Activated T-cell treated with anti-CD3 and anti-CD28 coated beads, Interleukin-2, amount 50 U/mL, for 24 hours (primary cell): ENCODE data around the gene EME2.
"Not testable (repeated sequence)": the region's sequence is repeated elsewhere in the genome, so short reads cannot be mapped to it uniquely, and the experiment has no call there.

Experiments
- DNase-seq: peaks from one replicate; pipeline ENCODE4 v3.0.0-alpha.2; 2020
- H3K27ac Mint-ChIP-seq: 2 replicates; pipeline ENCODE4 v1.8.0; 2020; ENCODE audit warnings: mild to moderate bottlenecking, mixed read lengths
- H3K27me3 Mint-ChIP-seq: 2 replicates; pipeline ENCODE4 v1.8.0; 2020; ENCODE audit warnings: mixed read lengths
- H3K36me3 Mint-ChIP-seq: 2 replicates; pipeline ENCODE4 v1.8.0; 2020; ENCODE audit warnings: low read depth, mixed read lengths
- H3K4me1 Mint-ChIP-seq: 2 replicates; pipeline ENCODE4 v1.8.0; 2020; ENCODE audit warnings: low read depth, mixed read lengths
- H3K4me3 Mint-ChIP-seq: 2 replicates; pipeline ENCODE4 v1.8.0; 2020; ENCODE audit warnings: mild to moderate bottlenecking, moderate library complexity, mixed read lengths
- H3K9me3 Mint-ChIP-seq: 2 replicates; pipeline ENCODE4 v1.8.0; 2020; ENCODE audit warnings: mixed read lengths

The EME2 gene

GRCh38 chr16:1772362-1772907 is at the start of gene EME2:
Gene EME2, plus strand, starts transcription at chr16:1772810. Its CDS starts 418 bp downstream, at chr16:1773228.
- Mint-ChIP-seq H3K4me3 (peak within 1 kb of the TSS; percentile 96), H3K27me3 (no peaks in the 10 kb centered on the region), H3K27ac (peak within 1 kb of the TSS; percentile 99), H3K9me3 (no peaks in the 10 kb centered on the region), H3K4me1 (peaks cover 20% of the 10 kb centered on the region), H3K36me3 (peaks cover 64% of the 10 kb centered on the region)
- peak; percentile 79 for DNase-seq

- no peaks in the 10 kb centered on the region for H3K27me3 Mint-ChIP-seq
- peak overlapping the region; percentile 26 for H3K27ac Mint-ChIP-seq
- H3K9me3 Mint-ChIP-seq, result no peaks in the 10 kb centered on the region
- no peak for DNase-seq
- no peak overlapping the region for H3K4me3 Mint-ChIP-seq
- H3K4me1 Mint-ChIP-seq, result peaks cover 41% of the 10 kb centered on the region
- H3K36me3 Mint-ChIP-seq, result peaks cover 35% of the 10 kb centered on the region
Observed at GRCh38 chr16:1723450-1724147, 49.0 kb upstream of the EME2 start.

GRCh38 chr16:1724491-1724890 is 48.1 kb upstream of the EME2 start:
- peaks cover 34% of the 10 kb centered on the region for H3K4me1 Mint-ChIP-seq
- no peaks in the 10 kb centered on the region for H3K27me3 Mint-ChIP-seq
- peaks cover 44% of the 10 kb centered on the region for H3K36me3 Mint-ChIP-seq
- DNase-seq, result no peak
- no peak overlapping the region for H3K27ac Mint-ChIP-seq
- H3K9me3 Mint-ChIP-seq, result no peaks in the 10 kb centered on the region
- no peak overlapping the region for H3K4me3 Mint-ChIP-seq

- H3K4me1 Mint-ChIP-seq, result peaks cover 21% of the 10 kb centered on the region
- H3K36me3 Mint-ChIP-seq, result peaks cover 52% of the 10 kb centered on the region
- no peaks in the 10 kb centered on the region for H3K9me3 Mint-ChIP-seq
- DNase-seq, result no peak
- no peaks in the 10 kb centered on the region for H3K27me3 Mint-ChIP-seq
- H3K4me3 Mint-ChIP-seq, result no peak overlapping the region
- H3K27ac Mint-ChIP-seq, result peak overlapping the region; percentile 27
Observed at GRCh38 chr16:1726661-1727502, 45.7 kb upstream of the EME2 start.

- Mint-ChIP-seq H3K27ac (no peak overlapping the region), H3K36me3 (peaks cover 61% of the 10 kb centered on the region), H3K4me3 (no peak overlapping the region), H3K9me3 (no peaks in the 10 kb centered on the region), H3K4me1 (peaks cover 10% of the 10 kb centered on the region), H3K27me3 (no peaks in the 10 kb centered on the region)
- DNase-seq, result no peak
Observed at GRCh38 chr16:1727651-1728624, 44.7 kb upstream of the EME2 start.

- no peak overlapping the region for H3K27ac Mint-ChIP-seq
Observed at GRCh38 chr16:1729026-1729425, 43.6 kb upstream of the EME2 start.

GRCh38 chr16:1729445-1729844 is 43.2 kb upstream of the EME2 start:
- Mint-ChIP-seq H3K27ac (no peak overlapping the region), H3K4me3 (no peak overlapping the region), H3K4me1 (no peaks in the 10 kb centered on the region), H3K27me3 (no peaks in the 10 kb centered on the region), H3K36me3 (peaks cover 68% of the 10 kb centered on the region), H3K9me3 (no peaks in the 10 kb centered on the region)
- no peak for DNase-seq

More at GRCh38 chr16:1729026-1729425, 43.6 kb upstream of the EME2 start:
- no peak for DNase-seq
- Mint-ChIP-seq H3K27me3 (no peaks in the 10 kb centered on the region), H3K4me1 (no peaks in the 10 kb centered on the region), H3K9me3 (no peaks in the 10 kb centered on the region), H3K36me3 (peaks cover 69% of the 10 kb centered on the region), H3K4me3 (no peak overlapping the region)

GRCh38 chr16:1731073-1731472 is 41.5 kb upstream of the EME2 start:
- DNase-seq, result no peak
- H3K27ac Mint-ChIP-seq, result no peak overlapping the region
- H3K9me3 Mint-ChIP-seq, result no peaks in the 10 kb centered on the region
- peaks cover 61% of the 10 kb centered on the region for H3K36me3 Mint-ChIP-seq
- no peaks in the 10 kb centered on the region for H3K27me3 Mint-ChIP-seq
- H3K4me1 Mint-ChIP-seq, result no peaks in the 10 kb centered on the region
- H3K4me3 Mint-ChIP-seq, result no peak overlapping the region

GRCh38 chr16:1731603-1732002 is 41.0 kb upstream of the EME2 start:
- Mint-ChIP-seq H3K27me3 (no peaks in the 10 kb centered on the region), H3K9me3 (no peaks in the 10 kb centered on the region), H3K27ac (no peak overlapping the region), H3K4me3 (no peak overlapping the region), H3K4me1 (no peaks in the 10 kb centered on the region), H3K36me3 (peaks cover 57% of the 10 kb centered on the region)
- no peak for DNase-seq

GRCh38 chr16:1732071-1732470 is 40.5 kb upstream of the EME2 start:
- Mint-ChIP-seq H3K27ac (peak overlapping the region; percentile 63), H3K4me1 (no peaks in the 10 kb centered on the region), H3K36me3 (peaks cover 54% of the 10 kb centered on the region), H3K4me3 (no peak overlapping the region), H3K27me3 (no peaks in the 10 kb centered on the region), H3K9me3 (no peaks in the 10 kb centered on the region)
- no peak for DNase-seq

GRCh38 chr16:1732551-1732987 is 40.0 kb upstream of the EME2 start:
- not testable (repeated sequence) for H3K9me3 Mint-ChIP-seq, DNase-seq, H3K4me1 Mint-ChIP-seq, H3K27me3 Mint-ChIP-seq, H3K4me3 Mint-ChIP-seq, H3K27ac Mint-ChIP-seq
- peaks cover 49% of the 10 kb centered on the region for H3K36me3 Mint-ChIP-seq

- Mint-ChIP-seq H3K4me1 (no peaks in the 10 kb centered on the region), H3K27me3 (no peaks in the 10 kb centered on the region), H3K27ac (no peak overlapping the region), H3K36me3 (peaks cover 34% of the 10 kb centered on the region), H3K4me3 (no peak overlapping the region), H3K9me3 (no peaks in the 10 kb centered on the region)
- DNase-seq, result no peak
Observed at GRCh38 chr16:1734123-1734522, 38.5 kb upstream of the EME2 start.

GRCh38 chr16:1734816-1735215 is 37.8 kb upstream of the EME2 start:
- Mint-ChIP-seq H3K27ac (no peak overlapping the region), H3K9me3 (no peaks in the 10 kb centered on the region), H3K36me3 (peaks cover 27% of the 10 kb centered on the region), H3K4me1 (no peaks in the 10 kb centered on the region), H3K27me3 (no peaks in the 10 kb centered on the region), H3K4me3 (no peak overlapping the region)
- DNase-seq, result no peak

GRCh38 chr16:1740234-1740633 is 32.4 kb upstream of the EME2 start:
- no peak overlapping the region for H3K4me3 Mint-ChIP-seq
- peaks cover 21% of the 10 kb centered on the region for H3K36me3 Mint-ChIP-seq
- no peaks in the 10 kb centered on the region for H3K27me3 Mint-ChIP-seq
- no peaks in the 10 kb centered on the region for H3K9me3 Mint-ChIP-seq
- no peaks in the 10 kb centered on the region for H3K4me1 Mint-ChIP-seq
- H3K27ac Mint-ChIP-seq, result no peak overlapping the region
- DNase-seq, result no peak
